MM.1S (cell line): Measurements from ENCODE around the gene PATZ1.

Experiments used
- EZH2 ChIP-seq: fragments of 300-600 bp; sonication (generic); optimal IDR thresholded peaks from 2 replicates; pipeline ENCODE3; 2017; ENCODE audit warnings: low read depth, mild to moderate bottlenecking, antibody characterized with exemption, low read length, mixed read lengths
- TF ChIP-seq, protein P1 (sequence below): fragments of 300-600 bp; sonication (generic); IDR thresholded peaks from 2 replicates; pipeline ENCODE4 v1.5.1; 2016; ENCODE audit warnings: antibody characterized with exemption, low read length, mixed read lengths

DNA sequence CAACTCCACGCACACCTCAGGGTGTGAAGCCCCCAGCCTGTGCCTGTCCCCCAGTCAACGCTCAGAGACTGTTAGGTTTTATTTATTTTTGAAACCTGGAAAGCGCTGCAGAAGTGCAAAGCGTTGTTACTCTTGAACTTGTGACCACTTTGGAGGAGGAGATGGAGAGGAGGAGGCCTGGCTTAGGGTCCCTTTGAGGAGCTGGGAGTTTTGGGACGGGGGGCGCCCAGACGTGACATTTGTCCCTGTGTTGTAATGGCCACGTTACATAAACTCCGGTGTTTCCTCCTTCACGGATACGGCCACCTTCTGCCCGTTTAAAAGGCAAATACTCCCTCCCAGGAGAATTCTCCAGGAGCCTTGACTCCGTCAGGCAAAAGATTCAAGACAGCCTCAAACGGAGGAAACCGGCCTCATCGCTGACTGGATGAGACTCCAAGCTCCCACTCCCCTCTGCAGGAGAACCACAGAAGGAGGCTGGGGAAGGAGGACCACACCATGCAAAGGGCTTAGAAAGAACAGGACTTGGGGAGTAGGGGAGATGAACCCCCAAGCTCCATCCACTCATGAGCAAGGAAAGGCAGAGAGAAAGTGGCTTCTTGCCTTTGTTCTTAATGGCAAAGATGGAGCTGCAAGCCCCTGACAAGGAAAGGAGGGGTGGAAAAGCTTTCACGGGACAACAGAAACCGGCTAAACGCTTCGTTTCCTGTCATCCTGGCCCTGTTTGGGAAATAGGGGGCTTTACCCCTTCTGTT lies 54.5 kb downstream of the PATZ1 start:
- TF ChIP-seq EZH2: no peak
- TF ChIP-seq, protein P1, sequence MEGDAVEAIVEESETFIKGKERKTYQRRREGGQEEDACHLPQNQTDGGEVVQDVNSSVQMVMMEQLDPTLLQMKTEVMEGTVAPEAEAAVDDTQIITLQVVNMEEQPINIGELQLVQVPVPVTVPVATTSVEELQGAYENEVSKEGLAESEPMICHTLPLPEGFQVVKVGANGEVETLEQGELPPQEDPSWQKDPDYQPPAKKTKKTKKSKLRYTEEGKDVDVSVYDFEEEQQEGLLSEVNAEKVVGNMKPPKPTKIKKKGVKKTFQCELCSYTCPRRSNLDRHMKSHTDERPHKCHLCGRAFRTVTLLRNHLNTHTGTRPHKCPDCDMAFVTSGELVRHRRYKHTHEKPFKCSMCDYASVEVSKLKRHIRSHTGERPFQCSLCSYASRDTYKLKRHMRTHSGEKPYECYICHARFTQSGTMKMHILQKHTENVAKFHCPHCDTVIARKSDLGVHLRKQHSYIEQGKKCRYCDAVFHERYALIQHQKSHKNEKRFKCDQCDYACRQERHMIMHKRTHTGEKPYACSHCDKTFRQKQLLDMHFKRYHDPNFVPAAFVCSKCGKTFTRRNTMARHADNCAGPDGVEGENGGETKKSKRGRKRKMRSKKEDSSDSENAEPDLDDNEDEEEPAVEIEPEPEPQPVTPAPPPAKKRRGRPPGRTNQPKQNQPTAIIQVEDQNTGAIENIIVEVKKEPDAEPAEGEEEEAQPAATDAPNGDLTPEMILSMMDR: no peak
